Measurements from ENCODE around the gene SPIN1.

- TF ChIP-seq, protein P1, sequence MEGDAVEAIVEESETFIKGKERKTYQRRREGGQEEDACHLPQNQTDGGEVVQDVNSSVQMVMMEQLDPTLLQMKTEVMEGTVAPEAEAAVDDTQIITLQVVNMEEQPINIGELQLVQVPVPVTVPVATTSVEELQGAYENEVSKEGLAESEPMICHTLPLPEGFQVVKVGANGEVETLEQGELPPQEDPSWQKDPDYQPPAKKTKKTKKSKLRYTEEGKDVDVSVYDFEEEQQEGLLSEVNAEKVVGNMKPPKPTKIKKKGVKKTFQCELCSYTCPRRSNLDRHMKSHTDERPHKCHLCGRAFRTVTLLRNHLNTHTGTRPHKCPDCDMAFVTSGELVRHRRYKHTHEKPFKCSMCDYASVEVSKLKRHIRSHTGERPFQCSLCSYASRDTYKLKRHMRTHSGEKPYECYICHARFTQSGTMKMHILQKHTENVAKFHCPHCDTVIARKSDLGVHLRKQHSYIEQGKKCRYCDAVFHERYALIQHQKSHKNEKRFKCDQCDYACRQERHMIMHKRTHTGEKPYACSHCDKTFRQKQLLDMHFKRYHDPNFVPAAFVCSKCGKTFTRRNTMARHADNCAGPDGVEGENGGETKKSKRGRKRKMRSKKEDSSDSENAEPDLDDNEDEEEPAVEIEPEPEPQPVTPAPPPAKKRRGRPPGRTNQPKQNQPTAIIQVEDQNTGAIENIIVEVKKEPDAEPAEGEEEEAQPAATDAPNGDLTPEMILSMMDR (tag by site-specific recombination; IDR thresholded peaks at IDR 0.05): no peak
- TF ChIP-seq ZFP37 (tag by site-specific recombination; IDR thresholded peaks at IDR 0.05) (no peak), YY1 (tag by site-specific recombination; IDR thresholded peaks at IDR 0.05) (no peak), ZNF146 (tag by site-specific recombination; IDR thresholded peaks at IDR 0.05) (no peak), ZSCAN30 (tag by site-specific recombination; IDR thresholded peaks at IDR 0.05) (no peak), PBX3 (CRISPR knock-in tag; IDR thresholded peaks at IDR 0.05) (no peak), ZNF585B (tag by site-specific recombination; IDR thresholded peaks at IDR 0.05) (no peak), RBAK (tag by site-specific recombination; IDR thresholded peaks at IDR 0.05) (no peak), EGR2 (tag by site-specific recombination; IDR thresholded peaks at IDR 0.05; ENCODE audit: low read depth) (no peak), ZNF600 (tag by site-specific recombination; IDR thresholded peaks at IDR 0.05) (no peak)
- TF ChIP-seq, protein P2, sequence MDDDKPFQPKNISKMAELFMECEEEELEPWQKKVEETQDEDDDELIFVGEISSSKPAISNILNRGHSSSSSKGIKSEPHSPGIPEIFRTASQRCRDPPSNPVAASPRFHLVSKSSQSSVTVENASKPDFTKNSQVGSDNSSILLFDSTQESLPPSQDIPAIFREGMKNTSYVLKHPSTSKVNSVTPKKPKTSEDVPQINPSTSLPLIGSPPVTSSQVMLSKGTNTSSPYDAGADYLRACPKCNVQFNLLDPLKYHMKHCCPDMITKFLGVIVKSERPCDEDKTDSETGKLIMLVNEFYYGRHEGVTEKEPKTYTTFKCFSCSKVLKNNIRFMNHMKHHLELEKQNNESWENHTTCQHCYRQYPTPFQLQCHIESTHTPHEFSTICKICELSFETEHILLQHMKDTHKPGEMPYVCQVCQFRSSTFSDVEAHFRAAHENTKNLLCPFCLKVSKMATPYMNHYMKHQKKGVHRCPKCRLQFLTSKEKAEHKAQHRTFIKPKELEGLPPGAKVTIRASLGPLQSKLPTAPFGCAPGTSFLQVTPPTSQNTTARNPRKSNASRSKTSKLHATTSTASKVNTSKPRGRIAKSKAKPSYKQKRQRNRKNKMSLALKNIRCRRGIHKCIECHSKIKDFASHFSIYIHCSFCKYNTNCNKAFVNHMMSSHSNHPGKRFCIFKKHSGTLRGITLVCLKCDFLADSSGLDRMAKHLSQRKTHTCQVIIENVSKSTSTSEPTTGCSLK (tag by site-specific recombination; IDR thresholded peaks at IDR 0.05): no peak
Measured at GRCh38 chr9:88511906-88512305, 123.7 kb downstream of the SPIN1 start.
